Skeletal muscle satellite cell (primary cell): ENCODE results near the gene CCNT2.
"Not testable (repeated sequence)": the region's sequence is repeated elsewhere in the genome, so short reads cannot be mapped to it uniquely, and the experiment has no call there.

Experiments used
- H3K27me3 ChIP-seq: 2 replicates; pipeline ENCODE4 v1.7.0; 2013; ENCODE audit warnings: low read length; ENCODE audit not compliant: control insufficient read depth, insufficient read depth
- H3K36me3 ChIP-seq: 2 replicates; pipeline ENCODE4 v1.7.0; 2013; ENCODE audit warnings: mild to moderate bottlenecking, control low read depth, low read length; ENCODE audit not compliant: insufficient read depth
- H3K4me1 ChIP-seq: 2 replicates; pipeline ENCODE4 v1.7.0; 2013; ENCODE audit warnings: low read length; ENCODE audit not compliant: control insufficient read depth, insufficient read depth
- H3K4me2 ChIP-seq: 2 replicates; pipeline ENCODE4 v1.7.0; 2013; ENCODE audit warnings: mild to moderate bottlenecking, low read length
- H3K4me3 ChIP-seq: 2 replicates; pipeline ENCODE4 v1.7.0; 2013; ENCODE audit warnings: low read length
- H3K9ac ChIP-seq: 2 replicates; pipeline ENCODE4 v1.7.0; 2013; ENCODE audit warnings: mild to moderate bottlenecking, low read depth, low read length, moderate library complexity
- H3K9me3 ChIP-seq: replicated peaks from 2 replicates; pipeline ENCODE4 v1.7.0; 2013; ENCODE audit warnings: mild to moderate bottlenecking, control low read depth, low read length

Gene CCNT2

DNA sequence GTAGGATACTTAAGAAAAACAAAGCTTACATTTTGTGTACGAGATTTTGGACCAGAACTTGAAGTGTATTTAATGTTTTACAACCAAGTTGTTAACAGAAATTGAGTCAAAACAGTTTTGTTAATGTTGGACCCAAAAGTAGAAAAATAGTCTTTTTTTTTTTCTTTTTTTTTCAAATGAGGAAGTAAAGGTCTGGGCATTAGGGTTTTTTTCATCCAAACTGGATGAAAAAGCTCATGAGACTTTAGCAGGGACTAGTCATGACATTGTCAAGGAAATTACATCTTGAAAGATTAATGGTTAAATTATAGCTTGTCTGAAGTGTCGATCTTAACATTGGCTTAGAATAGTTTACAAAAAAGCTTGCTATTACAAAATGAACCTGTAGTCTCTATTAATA, 32.3 kb downstream of the CCNT2 start:
- H3K4me3 ChIP-seq, result no peak overlapping the region
- no peaks in the 10 kb centered on the region for H3K4me1 ChIP-seq
- H3K27me3 ChIP-seq, result no peaks in the 10 kb centered on the region
- no peaks in the 10 kb centered on the region for H3K9me3 ChIP-seq
- peaks cover 76% of the 10 kb centered on the region for H3K36me3 ChIP-seq
- H3K4me2 ChIP-seq, result no peak overlapping the region
- H3K9ac ChIP-seq, result no peak overlapping the region

DNA sequence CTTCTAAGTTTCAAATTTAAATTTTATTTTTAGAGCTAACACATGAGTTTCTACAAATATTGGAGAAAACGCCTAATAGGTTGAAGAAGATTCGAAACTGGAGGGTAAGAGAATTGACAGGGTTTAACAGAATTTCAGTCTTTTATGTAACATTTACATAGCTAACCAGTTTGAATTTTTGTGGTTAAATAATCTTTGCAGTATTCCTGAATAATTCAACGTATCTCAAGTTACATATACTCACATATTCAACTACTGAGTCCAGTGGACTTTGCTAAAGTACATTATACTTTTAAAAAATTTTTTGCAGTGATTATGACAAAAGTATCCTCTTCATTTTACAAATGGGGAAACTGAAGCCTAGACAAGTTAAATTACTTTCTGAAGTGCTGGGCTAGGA, 34.0 kb downstream of the CCNT2 start:
- Histone ChIP-seq H3K9ac (no peak overlapping the region), H3K4me2 (no peak overlapping the region), H3K27me3 (no peaks in the 10 kb centered on the region), H3K4me3 (no peak overlapping the region), H3K9me3 (no peaks in the 10 kb centered on the region), H3K36me3 (peaks cover 63% of the 10 kb centered on the region), H3K4me1 (no peaks in the 10 kb centered on the region)

DNA sequence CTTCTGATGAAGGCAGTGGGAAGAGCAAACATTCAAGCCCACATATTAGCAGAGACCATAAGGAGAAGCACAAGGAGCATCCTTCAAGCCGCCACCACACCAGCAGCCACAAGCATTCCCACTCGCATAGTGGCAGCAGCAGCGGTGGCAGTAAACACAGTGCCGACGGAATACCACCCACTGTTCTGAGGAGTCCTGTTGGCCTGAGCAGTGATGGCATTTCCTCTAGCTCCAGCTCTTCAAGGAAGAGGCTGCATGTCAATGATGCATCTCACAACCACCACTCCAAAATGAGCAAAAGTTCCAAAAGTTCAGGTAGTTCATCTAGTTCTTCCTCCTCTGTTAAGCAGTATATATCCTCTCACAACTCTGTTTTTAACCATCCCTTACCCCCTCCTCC, 35.4 kb downstream of the CCNT2 start:
- H3K4me1 ChIP-seq, result no peaks in the 10 kb centered on the region
- H3K4me3 ChIP-seq, result no peak overlapping the region
- peaks cover 51% of the 10 kb centered on the region for H3K36me3 ChIP-seq
- H3K4me2 ChIP-seq, result no peak overlapping the region
- H3K27me3 ChIP-seq, result no peaks in the 10 kb centered on the region
- H3K9ac ChIP-seq, result no peak overlapping the region
- no peaks in the 10 kb centered on the region for H3K9me3 ChIP-seq

DNA sequence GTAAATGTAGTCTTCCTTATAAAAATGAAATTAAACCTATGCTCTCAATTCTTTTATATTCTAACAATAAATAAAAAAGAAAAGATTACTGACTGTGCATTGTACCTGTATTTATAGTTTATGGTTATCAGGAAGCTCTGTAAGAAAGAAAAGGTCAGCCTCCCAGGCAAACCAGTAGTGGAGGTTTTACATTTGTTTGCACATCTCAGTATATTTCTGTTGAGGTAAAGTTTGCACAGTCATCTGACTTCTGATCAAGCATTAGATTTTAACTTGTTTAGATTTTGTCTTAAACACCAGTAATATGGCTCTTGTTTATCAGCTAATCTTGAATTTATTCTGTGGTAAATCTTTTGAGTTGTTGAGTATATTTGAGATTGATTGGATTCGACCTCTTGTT, 37.1 kb downstream of the CCNT2 start:
- Histone ChIP-seq H3K36me3 (peaks cover 37% of the 10 kb centered on the region), H3K4me1 (no peaks in the 10 kb centered on the region)

DNA sequence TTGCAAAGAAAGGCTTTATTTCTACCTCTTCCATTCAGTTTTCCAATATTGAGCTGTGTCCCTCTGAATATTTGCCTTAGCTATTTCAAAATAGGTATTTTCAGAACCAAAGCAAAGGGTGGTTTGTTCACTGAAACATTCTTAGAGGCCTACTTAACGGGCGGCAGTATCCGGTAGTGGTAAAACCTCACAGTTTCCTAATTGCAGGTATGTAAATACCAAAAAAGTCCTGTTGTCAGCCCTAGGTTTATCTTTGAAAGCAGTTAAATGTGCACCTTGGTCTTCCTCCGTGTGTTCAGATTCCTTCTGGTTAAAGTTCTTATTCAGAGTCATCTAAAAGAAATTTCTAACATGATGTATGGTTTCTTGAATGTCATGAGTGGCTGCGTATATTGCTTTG, 38.9 kb downstream of the CCNT2 start:
- no peak overlapping the region for H3K4me3 ChIP-seq
- H3K4me1 ChIP-seq, result no peaks in the 10 kb centered on the region
- H3K27me3 ChIP-seq, result no peaks in the 10 kb centered on the region
- peaks cover 28% of the 10 kb centered on the region for H3K36me3 ChIP-seq
- no peak overlapping the region for H3K4me2 ChIP-seq
- no peak overlapping the region for H3K9ac ChIP-seq
- no peaks in the 10 kb centered on the region for H3K9me3 ChIP-seq

More for the DNA sequence above, 37.1 kb downstream of the CCNT2 start:
- no peak overlapping the region for H3K4me3 ChIP-seq
- no peaks in the 10 kb centered on the region for H3K9me3 ChIP-seq
- H3K27me3 ChIP-seq, result no peaks in the 10 kb centered on the region
- H3K9ac ChIP-seq, result no peak overlapping the region
- no peak overlapping the region for H3K4me2 ChIP-seq

DNA sequence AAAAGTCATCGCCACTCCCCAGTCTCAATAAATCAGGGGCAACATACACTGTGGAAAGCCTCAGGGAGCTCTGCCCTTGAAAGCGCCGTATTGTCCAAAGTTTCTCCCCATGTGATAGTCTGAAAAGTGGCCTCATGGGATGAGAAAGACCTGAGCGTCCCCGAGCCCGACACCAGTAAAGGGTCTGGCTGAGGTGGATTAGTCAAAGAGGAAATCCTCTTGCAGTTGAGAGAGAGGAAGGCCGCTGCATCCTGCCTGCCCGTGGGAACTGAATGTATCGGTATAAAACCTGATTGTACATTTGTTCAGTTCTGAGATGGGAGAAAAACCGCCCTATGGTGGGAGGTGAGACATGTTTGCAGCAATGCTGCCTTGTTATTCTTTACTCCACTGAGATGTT, 48.5 kb downstream of the CCNT2 start:
- not testable (repeated sequence) for H3K4me2 ChIP-seq, H3K4me1 ChIP-seq, H3K9me3 ChIP-seq, H3K9ac ChIP-seq, H3K36me3 ChIP-seq, H3K4me3 ChIP-seq, H3K27me3 ChIP-seq

DNA sequence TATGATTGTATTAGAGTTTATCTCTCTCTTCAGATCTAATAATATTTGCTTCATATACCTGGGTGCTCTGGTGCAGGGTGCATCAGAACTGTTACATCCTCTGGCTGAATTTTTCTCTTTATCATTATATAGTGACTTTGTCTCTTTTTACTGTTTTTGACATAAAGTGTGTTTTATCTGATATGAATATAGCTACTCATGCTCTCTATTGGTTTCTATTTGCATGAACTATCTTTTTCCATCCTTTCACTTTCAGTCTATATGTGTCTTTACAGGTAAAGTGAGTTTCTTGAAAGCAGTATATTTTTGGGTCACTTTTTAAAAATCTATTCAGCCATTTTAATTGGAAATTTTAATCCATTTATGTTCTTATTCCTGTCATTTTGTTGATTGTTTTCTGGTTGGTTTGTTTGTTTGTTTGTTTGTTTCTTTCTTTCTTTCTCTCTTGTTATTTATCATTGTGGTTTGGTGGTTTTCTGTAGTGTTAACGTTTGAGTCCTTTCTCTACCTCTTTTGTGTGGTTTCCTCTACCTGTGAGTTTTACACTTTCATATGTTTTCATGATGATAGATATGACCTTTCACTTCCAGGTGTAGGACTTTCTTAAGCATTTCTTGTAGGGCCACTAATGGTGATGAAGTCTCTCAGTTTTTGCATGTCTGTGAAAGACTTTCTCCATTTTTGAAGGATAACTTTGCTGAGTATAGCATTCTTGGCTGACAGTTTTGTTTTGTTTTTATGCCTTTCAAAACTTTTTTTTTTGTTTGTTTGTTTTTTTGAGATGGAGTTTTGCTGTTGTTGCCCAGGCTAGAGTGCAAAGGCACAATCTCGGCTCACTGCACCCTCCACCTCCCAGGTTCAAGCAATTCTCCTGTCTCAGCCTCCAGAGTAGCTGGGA, 54.9 kb downstream of the CCNT2 start:
- Histone ChIP-seq H3K4me2 (no peak overlapping the region), H3K4me1 (no peaks in the 10 kb centered on the region), H3K36me3 (no peaks in the 10 kb centered on the region), H3K4me3 (no peak overlapping the region), H3K9me3 (peaks cover 3% of the 10 kb centered on the region), H3K9ac (no peak overlapping the region), H3K27me3 (no peaks in the 10 kb centered on the region)

DNA sequence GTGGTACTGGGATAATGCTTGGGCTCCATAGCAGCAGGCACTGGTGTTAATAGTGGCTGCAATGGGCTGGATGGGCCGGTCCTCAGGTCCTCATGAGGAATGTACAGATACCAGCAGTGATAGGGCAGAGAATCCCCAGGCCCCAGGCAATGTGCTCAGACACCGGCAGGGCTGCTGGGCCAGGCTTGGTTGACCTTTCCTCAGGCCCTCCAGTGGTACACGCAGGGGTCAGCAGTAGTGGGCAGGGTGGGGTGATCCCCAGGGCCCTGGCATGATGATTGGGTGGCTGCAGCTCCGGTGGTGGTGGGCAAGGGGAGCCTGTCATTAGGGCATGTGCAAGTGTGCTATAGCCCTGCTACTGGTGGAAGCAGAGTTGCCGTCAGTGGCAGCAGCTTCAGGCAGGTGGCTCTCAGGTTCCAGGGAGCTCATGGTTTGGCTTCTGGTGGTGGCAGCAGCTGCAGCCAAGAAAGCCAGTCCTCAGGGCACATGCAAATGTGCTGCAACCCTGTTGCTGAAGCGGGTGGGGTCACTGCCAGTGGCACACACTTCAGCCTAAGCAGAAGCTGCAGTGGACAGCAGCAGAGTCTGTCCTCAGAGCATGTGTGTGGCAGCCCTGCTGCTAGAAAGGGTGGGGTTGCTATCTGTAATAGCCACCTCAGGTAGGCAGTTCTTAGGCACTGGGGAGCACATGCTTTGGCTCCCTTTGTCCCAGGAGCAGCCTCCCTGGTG, 56.8 kb downstream of the CCNT2 start:
- Histone ChIP-seq H3K4me3 (no peak overlapping the region), H3K36me3 (no peaks in the 10 kb centered on the region), H3K9me3 (peaks cover 3% of the 10 kb centered on the region), H3K27me3 (peaks cover 3% of the 10 kb centered on the region), H3K4me1 (no peaks in the 10 kb centered on the region), H3K4me2 (no peak overlapping the region), H3K9ac (no peak overlapping the region)

DNA sequence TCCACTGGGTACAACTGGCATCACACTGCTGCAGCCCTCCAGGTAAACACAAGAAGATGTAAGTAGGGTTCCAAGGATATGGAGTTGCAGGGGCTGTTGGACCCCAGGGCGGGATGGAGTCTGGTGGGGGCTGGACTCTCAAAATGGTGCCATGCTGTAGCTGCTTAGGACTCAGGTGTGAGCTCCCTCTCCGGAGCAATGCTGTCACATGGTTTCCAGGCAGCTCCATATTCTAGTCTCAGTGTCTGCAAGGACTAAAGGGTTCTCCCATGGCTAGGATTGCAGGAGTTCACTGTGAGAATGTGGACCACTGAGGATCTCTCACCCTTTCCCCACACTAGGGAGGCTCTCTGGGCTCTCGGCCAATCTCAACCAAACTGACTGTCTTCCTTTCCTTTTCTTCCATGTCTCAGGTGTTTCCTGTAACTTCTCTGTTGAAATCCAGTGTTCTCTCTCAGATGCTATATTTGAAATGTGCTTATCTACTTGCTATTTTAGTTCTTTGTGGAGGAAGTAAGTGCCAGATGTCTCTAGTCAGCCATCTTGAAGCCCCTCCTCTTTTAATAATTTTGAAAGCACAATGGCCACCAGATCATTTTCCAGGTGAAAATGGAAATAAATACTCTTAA, 57.6 kb downstream of the CCNT2 start:
- H3K36me3 ChIP-seq, result no peaks in the 10 kb centered on the region
- peaks cover 3% of the 10 kb centered on the region for H3K27me3 ChIP-seq
- H3K4me2 ChIP-seq, result no peak overlapping the region
- no peaks in the 10 kb centered on the region for H3K4me1 ChIP-seq
- peaks cover 3% of the 10 kb centered on the region for H3K9me3 ChIP-seq
- no peak overlapping the region for H3K4me3 ChIP-seq
- H3K9ac ChIP-seq, result no peak overlapping the region

DNA sequence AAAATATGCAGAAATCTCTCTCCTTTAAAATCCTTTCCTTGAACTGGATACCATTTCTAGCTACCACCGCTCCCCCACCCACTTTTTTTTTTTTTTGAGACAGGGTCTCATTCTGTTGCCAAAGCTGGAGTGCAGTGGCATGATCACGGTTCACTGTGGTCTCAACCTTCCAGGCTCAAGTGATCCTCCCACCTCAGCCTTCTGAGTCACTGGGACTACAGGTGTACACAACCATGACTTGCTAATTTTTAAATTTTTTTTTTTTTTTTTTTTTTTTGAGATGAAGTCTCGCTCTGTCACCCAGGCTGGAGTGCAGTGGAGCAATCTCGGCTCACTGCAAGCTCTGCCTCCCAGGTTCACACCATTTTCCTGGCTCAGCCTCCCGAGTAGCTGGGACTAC, 58.5 kb downstream of the CCNT2 start:
- not testable (repeated sequence) for H3K9ac ChIP-seq, H3K4me2 ChIP-seq, H3K4me1 ChIP-seq, H3K36me3 ChIP-seq, H3K4me3 ChIP-seq, H3K9me3 ChIP-seq, H3K27me3 ChIP-seq

DNA sequence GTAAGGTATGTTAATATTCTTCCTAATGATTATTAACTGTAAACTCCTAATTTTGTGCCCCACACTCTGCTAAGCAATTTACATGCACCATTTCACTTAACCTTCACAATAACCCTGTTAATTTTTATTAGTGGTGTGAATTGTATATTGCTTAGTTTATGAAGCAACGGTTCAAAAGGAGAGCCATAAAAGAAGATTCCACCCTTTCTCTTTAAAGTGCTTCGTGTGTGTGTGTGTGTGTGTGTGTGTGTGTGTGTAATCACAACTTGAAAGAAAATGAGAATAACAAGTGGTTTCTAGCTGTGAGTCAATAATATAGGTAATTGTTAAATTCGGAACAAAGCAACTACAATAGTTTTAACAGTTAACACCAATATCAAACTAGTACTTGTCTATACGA, 60.6 kb downstream of the CCNT2 start:
- no peak overlapping the region for H3K4me2 ChIP-seq
- H3K4me1 ChIP-seq, result no peaks in the 10 kb centered on the region
- H3K36me3 ChIP-seq, result no peaks in the 10 kb centered on the region
- H3K4me3 ChIP-seq, result no peak overlapping the region
- H3K9ac ChIP-seq, result no peak overlapping the region
- no peaks in the 10 kb centered on the region for H3K9me3 ChIP-seq
- H3K27me3 ChIP-seq, result peaks cover 3% of the 10 kb centered on the region
